CD14-positive monocyte (primary cell): ENCODE data around the gene SMG7. TPM values are rescaled to one million over a fixed set of nuclear protein-coding genes. Genes with fewer than 3 reads are reported as not detected.

Source experiments
- DNase-seq, 3 donors: peaks; one replicate each; pipeline ENCODE4 v3.0.0-alpha.2; 2011 to 2022
- H2AFZ ChIP-seq: 2 replicates; pipeline ENCODE4 v1.6.0; 2012; ENCODE audit warnings: mild to moderate bottlenecking, low read depth, low read length, inconsistent platforms; ENCODE audit not compliant: insufficient read depth, poor library complexity, severe bottlenecking
- H3K27ac ChIP-seq, 2 donors: 1 replicate in 1 of 2; 2 replicates in 1 of 2; pipeline ENCODE4 v1.5.1; 2012 to 2013; ENCODE audit warnings: low read length in 2 of 2, control low read depth in 1 of 2, inconsistent platforms in 1 of 2, low read depth in 1 of 2, mild to moderate bottlenecking in 1 of 2
- H3K27me3 ChIP-seq, 2 donors: one replicate each; pipeline versions ENCODE4 v1.6.0 to v1.6.1; 2011 to 2013; ENCODE audit warnings: low read length in 2 of 2; ENCODE audit not compliant: control insufficient read depth in 2 of 2, insufficient read depth in 2 of 2
- H3K36me3 ChIP-seq, 2 donors: replicated peaks in 1 of 2; 1 replicate in 1 of 2; 2 replicates in 1 of 2; pipeline versions ENCODE4 v1.5.1 to v1.6.1; 2012 to 2013; ENCODE audit warnings: low read length in 2 of 2, control low read depth in 1 of 2, inconsistent platforms in 1 of 2, mild to moderate bottlenecking in 1 of 2; ENCODE audit not compliant: insufficient read depth in 2 of 2, control insufficient read depth in 1 of 2
- H3K4me1 ChIP-seq, 2 donors: 1 replicate in 1 of 2; 2 replicates in 1 of 2; pipeline versions ENCODE4 v1.5.1 to v1.6.1; 2012 to 2013; ENCODE audit warnings: low read length in 2 of 2, control low read depth in 1 of 2, inconsistent platforms in 1 of 2, mild to moderate bottlenecking in 1 of 2, moderate library complexity in 1 of 2; ENCODE audit not compliant: insufficient read depth in 2 of 2, control insufficient read depth in 1 of 2
- H3K4me2 ChIP-seq: replicated peaks from 2 replicates; pipeline ENCODE3; 2012; ENCODE audit warnings: low read length, moderate library complexity, mild to moderate bottlenecking; ENCODE audit not compliant: poor library complexity, severe bottlenecking; ENCODE audit errors: extremely low read depth
- H3K4me3 ChIP-seq, 3 experiments: fragments of 200-600 bp in 1 of 3; sonication (generic) in 1 of 3; replicated peaks in 1 of 3; 1 replicate in 2 of 3; 2 replicates in 1 of 3; pipeline ENCODE4 v1.5.1; 2011 to 2013; ENCODE audit warnings: low read length in 3 of 3, mild to moderate bottlenecking in 3 of 3, control low read depth in 2 of 3, low read depth in 2 of 3, inconsistent platforms in 1 of 3, moderate library complexity in 1 of 3
- H3K79me2 ChIP-seq: 2 replicates; pipeline ENCODE4 v1.6.0; 2012; ENCODE audit warnings: mild to moderate bottlenecking, control low read depth, inconsistent platforms, low read length, moderate library complexity; ENCODE audit not compliant: insufficient read depth
- H3K9ac ChIP-seq: 2 replicates; pipeline ENCODE4 v1.6.0; 2017; ENCODE audit warnings: low read length, mild to moderate bottlenecking; ENCODE audit not compliant: insufficient read depth, poor library complexity, severe bottlenecking
- H3K9me3 ChIP-seq, 2 donors: replicated peaks in 1 of 2; 1 replicate in 1 of 2; 2 replicates in 1 of 2; pipeline versions ENCODE4 v1.5.1 to v1.6.1; 2012 to 2013; ENCODE audit warnings: low read length in 2 of 2, control low read depth in 1 of 2; ENCODE audit not compliant: control insufficient read depth in 1 of 2, insufficient read depth in 1 of 2
- H4K20me1 ChIP-seq: 2 replicates; pipeline ENCODE4 v1.6.0; 2012; ENCODE audit warnings: mild to moderate bottlenecking, low read length, control low read depth, moderate library complexity; ENCODE audit not compliant: insufficient read depth
- H3K27ac Mint-ChIP-seq, 7 donors: one replicate each; pipeline ENCODE4 v1.8.0; 2020; ENCODE audit warnings: mild to moderate bottlenecking in 7 of 7, mixed read lengths in 7 of 7, moderate library complexity in 6 of 7, inconsistent platforms in 2 of 7
- H3K27me3 Mint-ChIP-seq, 3 donors: one replicate each; pipeline ENCODE4 v1.8.0; 2021 to 2022; ENCODE audit warnings: low read depth in 3 of 3, mild to moderate bottlenecking in 3 of 3, mixed read lengths in 3 of 3, moderate library complexity in 3 of 3, inconsistent platforms in 1 of 3
- H3K36me3 Mint-ChIP-seq, 2 donors: one replicate each; pipeline ENCODE4 v1.8.0; 2020; ENCODE audit warnings: mixed read lengths in 2 of 2, inconsistent platforms in 1 of 2, mild to moderate bottlenecking in 1 of 2
- H3K4me1 Mint-ChIP-seq: one replicate; pipeline ENCODE4 v1.8.0; 2020; ENCODE audit warnings: mild to moderate bottlenecking, mixed read lengths
- H3K4me3 Mint-ChIP-seq, 2 donors: one replicate each; pipeline ENCODE4 v1.8.0; 2020; ENCODE audit warnings: mild to moderate bottlenecking in 2 of 2, mixed read lengths in 2 of 2, moderate library complexity in 1 of 2
- H3K9me3 Mint-ChIP-seq, 7 donors: one replicate each; pipeline ENCODE4 v1.8.0; 2020 to 2022; ENCODE audit warnings: mixed read lengths in 7 of 7, mild to moderate bottlenecking in 6 of 7, moderate library complexity in 6 of 7, inconsistent platforms in 2 of 7
- WGBS: methylation state at CpG from one replicate; pipeline ENCODE4 v1.1.5; 2013; ENCODE audit warnings: missing lambda C conversion rate; ENCODE audit not compliant: insufficient coverage; 5-methylcytosine and 5-hydroxymethylcytosine counted together
- intact Hi-C, 2 donors: fragments of 100-400 bp; cut with micrococcal nuclease; formaldehyde crosslinking; loops; one replicate each; pipeline versions ENCODE4 v1.15.0 to v1.15.1; 2023
- polyA plus RNA-seq, 3 donors: library from polyadenylated mRNA; depleted of rRNA in 1 of 3; unstranded in 2 of 3; stranded (reverse) in 1 of 3; fragments of 300-500 nt in 2 of 3; fragments of >200 nt in 1 of 3; fragmentation: Illumina TruSeq in 2 of 3; gene quantifications; 1 replicate in 2 of 3; 2 replicates in 1 of 3; pipeline ENCODE4 v1.2.3, GENCODE V29; 2012 to 2021
- TF ChIP-seq, protein P1 (sequence below): fragments of 200-600 bp; IDR thresholded peaks from one replicate; pipeline ENCODE4 v1.8.0; 2022; ENCODE audit warnings: antibody characterized with exemption, mild to moderate bottlenecking

The SMG7 gene
- polyA plus RNA-seq, 3 donors = 11.5 to 31.3 (median 19.4) TPM

DNA sequence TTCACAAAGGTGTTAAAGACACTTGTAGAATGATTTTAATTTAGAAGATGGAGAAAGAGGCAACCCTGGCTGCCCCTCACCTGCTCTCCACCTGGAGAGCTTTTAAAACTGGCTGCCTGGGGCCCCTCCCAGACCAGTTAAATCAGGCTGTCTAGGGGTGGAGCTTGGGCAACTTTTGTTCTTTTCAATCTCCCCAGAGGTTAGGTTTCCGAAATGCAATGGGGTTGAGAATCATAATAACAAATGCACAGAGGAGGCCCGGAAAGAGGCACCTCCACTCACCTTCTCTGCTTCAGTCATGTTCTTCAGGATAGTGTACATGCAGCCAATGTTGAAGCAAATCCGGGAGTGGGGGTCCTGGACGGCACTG, 117.6 kb downstream of the SMG7 start:
- TF ChIP-seq, protein P1, sequence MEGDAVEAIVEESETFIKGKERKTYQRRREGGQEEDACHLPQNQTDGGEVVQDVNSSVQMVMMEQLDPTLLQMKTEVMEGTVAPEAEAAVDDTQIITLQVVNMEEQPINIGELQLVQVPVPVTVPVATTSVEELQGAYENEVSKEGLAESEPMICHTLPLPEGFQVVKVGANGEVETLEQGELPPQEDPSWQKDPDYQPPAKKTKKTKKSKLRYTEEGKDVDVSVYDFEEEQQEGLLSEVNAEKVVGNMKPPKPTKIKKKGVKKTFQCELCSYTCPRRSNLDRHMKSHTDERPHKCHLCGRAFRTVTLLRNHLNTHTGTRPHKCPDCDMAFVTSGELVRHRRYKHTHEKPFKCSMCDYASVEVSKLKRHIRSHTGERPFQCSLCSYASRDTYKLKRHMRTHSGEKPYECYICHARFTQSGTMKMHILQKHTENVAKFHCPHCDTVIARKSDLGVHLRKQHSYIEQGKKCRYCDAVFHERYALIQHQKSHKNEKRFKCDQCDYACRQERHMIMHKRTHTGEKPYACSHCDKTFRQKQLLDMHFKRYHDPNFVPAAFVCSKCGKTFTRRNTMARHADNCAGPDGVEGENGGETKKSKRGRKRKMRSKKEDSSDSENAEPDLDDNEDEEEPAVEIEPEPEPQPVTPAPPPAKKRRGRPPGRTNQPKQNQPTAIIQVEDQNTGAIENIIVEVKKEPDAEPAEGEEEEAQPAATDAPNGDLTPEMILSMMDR = no peak
- H3K27ac ChIP-seq = peak overlapping the region; percentile 95 to 98
- Mint-ChIP-seq H3K9me3 (peaks cover 0 to 7% (median 0%) of the 10 kb centered on the region in 7 donors), H3K4me1 (peaks cover 75% of the 10 kb centered on the region), H3K4me3 (peak overlapping the region; percentile 95 to 98), H3K36me3 (peaks cover 34 to 46% of the 10 kb centered on the region in 2 donors), H3K27ac (peak overlapping the region; percentile 97 to 100 (median 98)), H3K27me3 (peaks cover 0 to 4% (median 0%) of the 10 kb centered on the region in 3 donors)
- no peak overlapping the region for H2AFZ ChIP-seq
- H3K4me1 ChIP-seq = peaks cover 82 to 93% of the 10 kb centered on the region in 2 donors
- no peaks in the 10 kb centered on the region for H3K9me3 ChIP-seq
- 0% methylated on average over 1 of the region's 4 CpGs for WGBS
- H3K4me3 ChIP-seq = peak overlapping the region; percentile 69 to 99 (median 91)
- H3K27me3 ChIP-seq = no peaks in the 10 kb centered on the region
- H3K79me2 ChIP-seq = peaks cover 65% of the 10 kb centered on the region
- H4K20me1 ChIP-seq = peaks cover 25% of the 10 kb centered on the region
- peaks cover 22 to 25% of the 10 kb centered on the region in 2 donors for H3K36me3 ChIP-seq
- H3K9ac ChIP-seq = peak overlapping the region; percentile 83
- DNase-seq = no peak
- intact Hi-C loops = loop anchor here (1.0 to 2.0 kb wide), 2 partner anchors 10 to 15 kb away; no protein-coding TSS in a partner anchor
- peak overlapping the region; percentile 97 for H3K4me2 ChIP-seq

DNA sequence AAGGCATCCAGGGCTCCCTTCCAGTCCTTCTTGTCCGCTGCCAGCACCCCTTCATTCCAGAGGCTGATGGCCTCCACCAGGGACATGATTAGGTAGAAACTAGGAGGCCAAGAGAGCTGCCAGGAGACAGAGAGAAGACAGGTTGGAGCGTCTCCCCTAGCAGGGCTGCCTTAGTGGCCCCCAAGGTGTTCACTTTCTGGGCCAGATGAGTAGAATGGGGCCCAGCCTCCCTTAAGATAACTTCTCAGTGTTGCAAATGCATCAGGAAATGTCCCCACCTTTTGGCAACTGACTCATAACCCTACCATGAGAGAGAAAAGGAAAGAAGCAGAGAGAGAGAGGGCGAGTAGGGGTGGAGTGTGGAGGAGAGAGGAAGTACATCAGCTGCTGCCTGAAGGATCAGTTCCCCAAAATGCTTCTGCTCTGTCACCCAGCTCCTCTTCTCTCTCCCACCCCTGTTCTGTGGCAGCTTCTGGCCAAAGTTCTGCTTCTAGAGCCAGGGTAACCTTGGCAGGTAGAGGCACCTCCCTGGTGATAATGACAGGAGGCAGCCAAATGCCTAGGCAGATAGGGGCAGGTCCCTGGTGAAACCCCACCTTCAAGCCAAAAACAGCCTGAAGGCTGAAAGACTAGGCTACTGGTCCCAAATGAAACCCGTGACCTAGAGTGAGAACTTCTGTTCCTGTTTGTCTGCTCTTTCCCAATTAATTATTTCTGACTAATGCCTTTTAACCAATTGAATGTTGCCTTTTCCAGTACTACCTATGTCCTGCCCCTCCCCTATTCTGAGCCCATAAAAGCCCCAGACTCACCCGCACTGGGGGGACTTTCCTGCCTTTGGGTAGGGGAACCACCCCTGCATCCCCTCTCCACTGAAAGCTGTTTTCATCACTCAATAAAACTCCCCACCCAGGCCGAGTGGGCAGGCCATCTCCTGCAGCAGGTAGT, 118.2 kb downstream of the SMG7 start, which contains the start of gene NCF2:
Gene NCF2 (minus strand): TSS at position 216 of the 948 bp plus-strand sequence. CDS start 130 bp downstream, at position 86.
- peaks cover 25% of the 10 kb centered on the region for H4K20me1 ChIP-seq
- peak within 1 kb of the TSS; percentile 97 for H3K4me2 ChIP-seq
- H3K79me2 ChIP-seq = peaks cover 58% of the 10 kb centered on the region
- H3K27ac ChIP-seq = peak within 1 kb of the TSS; percentile 95 to 98
- H3K4me1 Mint-ChIP-seq = peaks cover 72% of the 10 kb centered on the region
- peak within 1 kb of the TSS; percentile 83 for H3K9ac ChIP-seq
- no peak within 1 kb of the TSS for H2AFZ ChIP-seq
- no peaks in the 10 kb centered on the region for H3K9me3 ChIP-seq
- H3K4me3 Mint-ChIP-seq = peak within 1 kb of the TSS; percentile 95 to 98
- H3K27ac Mint-ChIP-seq = peak within 1 kb of the TSS; percentile 97 to 100 (median 98)
- H3K4me1 ChIP-seq = peaks cover 80 to 93% of the 10 kb centered on the region in 2 donors
- H3K36me3 Mint-ChIP-seq = peaks cover 27 to 39% of the 10 kb centered on the region in 2 donors
- H3K27me3 ChIP-seq = no peaks in the 10 kb centered on the region
- H3K27me3 Mint-ChIP-seq = peaks cover 0 to 4% (median 0%) of the 10 kb centered on the region in 3 donors
- intact Hi-C loops = loop anchor here (1.0 to 2.0 kb wide), 2 partner anchors 10 to 14 kb away; no protein-coding TSS in a partner anchor
- peak within 1 kb of the TSS; percentile 69 to 99 (median 91) for H3K4me3 ChIP-seq
- TF ChIP-seq, protein P1 = no peak
- WGBS = 6% methylated on average over 3 of the region's 6 CpGs
- H3K36me3 ChIP-seq = peaks cover 17 to 19% of the 10 kb centered on the region in 2 donors
- peak; percentile 96 to 99 (median 98) for DNase-seq
- peaks cover 0 to 7% (median 0%) of the 10 kb centered on the region in 7 donors for H3K9me3 Mint-ChIP-seq
